K562 (cell line): ENCODE measurements around the gene MAD1L1. TPM values are rescaled to one million over a fixed set of nuclear protein-coding genes. Genes with fewer than 3 reads are reported as not detected.

Experiments used
- ATAC-seq: fragments of 200-7000 bp; cut with Tn5 transposase; 3 replicates; pipeline ENCODE4 v1.9.1; 2020; ENCODE audit warnings: moderate library complexity
- BruUV-seq: library from RNA; stranded (reverse); fragments of 400-500 nt; replicated peaks from 2 replicates; lab custom pipeline; 2021; lab: Mats Ljungman, UMichigan
- CTCF ChIA-PET: fragments of 300-600 bp; formaldehyde crosslinking; extraction: SDS; loops from one replicate; lab custom pipeline; 2021; ENCODE audit warnings: low intra/inter-chr PET ratio; lab: Yijun Ruan, JAX
- POLR2A ChIA-PET: fragments of 300-600, 350-650 bp; sonication (Branson Sonifier 250); formaldehyde crosslinking; extraction: SDS; loops from one replicate; lab custom pipeline; 2021; ENCODE audit warnings: antibody characterized with exemption, inconsistent platforms; lab: Yijun Ruan, JAX
- DNase-seq, 4 experiments: peaks; one replicate each; pipeline versions ENCODE4 v3.0.0 to v3.0.0-alpha.2; 2011 to 2018; ENCODE audit warnings: low spot score in 3 of 4, mixed read lengths in 3 of 4; ENCODE audit errors: extremely low read depth in 1 of 4
- FAIRE-seq: peaks from 2 replicates; lab custom pipeline; 2011; peaks lifted over from hg19 to GRCh38; lab: Jason Lieb, UNC
- H2AFZ ChIP-seq: 2 replicates; pipeline ENCODE4 v1.6.0; 2011; ENCODE audit warnings: low read depth, low read length, control low read depth, inconsistent platforms
- H3K27ac ChIP-seq: fragments of 200-600 bp; 3 replicates; pipeline ENCODE4 v1.8.0; 2011; ENCODE audit warnings: low read depth, mild to moderate bottlenecking, control low read depth, inconsistent platforms, low read length, moderate library complexity, mixed read lengths; ENCODE audit errors: extremely low read depth
- H3K27me3 ChIP-seq, 2 experiments: fragments of 300-600 bp in 1 of 2; 2 replicates in 1 of 2; 3 replicates in 1 of 2; pipeline versions ENCODE4 v1.6.0 to v1.8.0; 2011; ENCODE audit warnings: inconsistent platforms in 2 of 2, low read length in 2 of 2, mild to moderate bottlenecking in 1 of 2, mixed read lengths in 1 of 2, moderate library complexity in 1 of 2; ENCODE audit not compliant: control insufficient read depth in 2 of 2, insufficient read depth in 2 of 2
- H3K36me3 ChIP-seq: fragments of 300-600 bp; 3 replicates; pipeline ENCODE4 v1.8.0; 2011; ENCODE audit warnings: mild to moderate bottlenecking, low read length, inconsistent platforms; ENCODE audit not compliant: control insufficient read depth, insufficient read depth
- H3K4me1 ChIP-seq, 2 experiments: fragments of 200-600 bp in 1 of 2; replicated peaks in 1 of 2; 2 replicates in 1 of 2; 3 replicates in 1 of 2; pipeline versions ENCODE4 v1.5.1 to v1.8.0; 2011; ENCODE audit warnings: inconsistent platforms in 2 of 2, low read length in 2 of 2, mild to moderate bottlenecking in 1 of 2, mixed read lengths in 1 of 2, moderate library complexity in 1 of 2; ENCODE audit not compliant: control insufficient read depth in 2 of 2, insufficient read depth in 2 of 2
- H3K4me2 ChIP-seq: 2 replicates; pipeline ENCODE4 v1.6.1; 2011; ENCODE audit warnings: low read length, control low read depth, inconsistent platforms, mixed read lengths; ENCODE audit not compliant: insufficient read depth
- H3K4me3 ChIP-seq: fragments of 200-600 bp; sonication (generic), shearing (Covaris generic); 2 replicates; pipeline ENCODE4 v1.5.1; 2016; ENCODE audit warnings: control low read depth, inconsistent platforms
- H3K79me2 ChIP-seq: fragments of 200-600 bp; 3 replicates; pipeline ENCODE4 v1.8.0; 2011; ENCODE audit warnings: low read length, inconsistent platforms; ENCODE audit not compliant: control insufficient read depth, insufficient read depth
- H3K9ac ChIP-seq, 2 experiments: 2 replicates each; pipeline versions ENCODE4 v1.6.0 to v1.6.1; 2011; ENCODE audit warnings: low read depth in 2 of 2, low read length in 2 of 2, control low read depth in 1 of 2, inconsistent platforms in 1 of 2, mild to moderate bottlenecking in 1 of 2, mixed read lengths in 1 of 2; ENCODE audit not compliant: insufficient read depth in 1 of 2
- H3K9me1 ChIP-seq: one replicate; pipeline ENCODE4 v1.6.0; 2011; ENCODE audit warnings: inconsistent platforms, mild to moderate bottlenecking, low read length, moderate library complexity; ENCODE audit not compliant: control insufficient read depth, insufficient read depth
- H3K9me3 ChIP-seq: replicated peaks from 2 replicates; pipeline ENCODE4 v1.5.1; 2011; ENCODE audit warnings: low read depth, low read length, inconsistent platforms; ENCODE audit not compliant: control insufficient read depth, insufficient read depth
- H4K20me1 ChIP-seq: replicated peaks from 2 replicates; pipeline ENCODE4 v1.6.1; 2011; ENCODE audit warnings: low read length, inconsistent platforms, mixed read lengths; ENCODE audit not compliant: control insufficient read depth, insufficient read depth
- ASH1L ChIP-seq: fragments of 450-650 bp; IDR thresholded peaks from 2 replicates; pipeline ENCODE4 v1.6.1; 2018; ENCODE audit warnings: borderline replicate concordance, mild to moderate bottlenecking, low read depth; ENCODE audit not compliant: partially characterized antibody
- CHD2 ChIP-seq: IDR thresholded peaks from 2 replicates; pipeline ENCODE4 v1.6.1; 2011; ENCODE audit warnings: low read depth, low read length
- FOS ChIP-seq: IDR thresholded peaks from 3 replicates; pipeline ENCODE4 v1.6.1; 2011; ENCODE audit not compliant: insufficient read length; ENCODE audit errors: extremely low read depth
- KAT7 ChIP-seq: sonication (generic); formaldehyde crosslinking; IDR thresholded peaks from 2 replicates; pipeline ENCODE4 v1.8.0; 2022; ENCODE audit warnings: missing genetic modification reagents, mild to moderate bottlenecking, borderline replicate concordance
- MBD2 ChIP-seq: sonication (generic); IDR thresholded peaks from 2 replicates; pipeline ENCODE4 v1.6.1; 2016; ENCODE audit warnings: low read depth, borderline replicate concordance
- NEUROD1 ChIP-seq: fragments of 150-350 bp; IDR thresholded peaks from 2 replicates; pipeline ENCODE4 v1.6.1; 2014; ENCODE audit warnings: borderline replicate concordance, low read length, low read depth; ENCODE audit not compliant: partially characterized antibody
- NFYB ChIP-seq: IDR thresholded peaks from 2 replicates; pipeline ENCODE4 v1.6.1; 2011; ENCODE audit warnings: mild to moderate bottlenecking, moderate library complexity; ENCODE audit not compliant: insufficient read length; ENCODE audit errors: extremely low read depth
- PKNOX1 ChIP-seq: fragments of 450-650 bp; IDR thresholded peaks from 2 replicates; pipeline ENCODE4 v1.6.1; 2016
- RBM25 ChIP-seq: fragments of 200-400 bp; formaldehyde crosslinking; IDR thresholded peaks from 2 replicates; pipeline ENCODE4 v1.6.1; 2018; ENCODE audit warnings: low read length, low read depth, moderate library complexity; ENCODE audit not compliant: severe bottlenecking
- SP2 ChIP-seq: IDR thresholded peaks from 2 replicates; pipeline ENCODE4 v1.6.1; 2011; ENCODE audit warnings: mild to moderate bottlenecking, low read depth, low read length, moderate library complexity; ENCODE audit not compliant: poor library complexity, severe bottlenecking; ENCODE audit errors: extremely low read depth
- TBL1XR1 ChIP-seq, 2 experiments: IDR thresholded peaks; 2 replicates each; pipeline ENCODE4 v1.6.1; 2012; ENCODE audit warnings: improper control_type of control experiment in 2 of 2, low read length in 2 of 2, mild to moderate bottlenecking in 1 of 2
- ZFP91 ChIP-seq: sonication (generic); formaldehyde crosslinking; IDR thresholded peaks from 2 replicates; pipeline ENCODE4 v1.8.0; 2022; ENCODE audit warnings: mild to moderate bottlenecking, missing genetic modification reagents
- WGBS: fragments of 100-300 bp; shearing (Covaris generic); methylation state at CpG from one replicate; pipeline ENCODE4 v1.1.6; 2016; ENCODE audit warnings: low coverage, mixed read lengths; ENCODE audit not compliant: insufficient coverage; ENCODE audit errors: missing lambda C conversion rate; 5-methylcytosine and 5-hydroxymethylcytosine counted together
- in situ Hi-C: fragments of 300-500 bp; cut with MboI; formaldehyde crosslinking; loops from 4 replicates; pipeline ENCODE4 v1.15.0; 2018; ENCODE audit warnings: inconsistent platforms, mixed read lengths
- intact Hi-C: fragments of 100-400 bp; cut with micrococcal nuclease; formaldehyde crosslinking; loops from 2 replicates; pipeline ENCODE4 v1.14.2; 2022
- polyA plus RNA-seq, 8 experiments: library from polyadenylated mRNA; depleted of rRNA in 4 of 8; stranded (reverse) in 5 of 8; unstranded in 3 of 8; fragments of >200 nt; fragmentation: Nextera tagmentation in 2 of 8; fragmentation: Illumina TruSeq in 1 of 8; extraction: Ambion mirVana in 2 of 8; extraction: Trizol in 1 of 8; gene quantifications; 2 replicates each; pipeline versions ENCODE4 v1.2.1 to v1.2.3, GENCODE V29; 2011 to 2014; ENCODE audit warnings: inconsistent platforms in 1 of 8, missing spikeins in 1 of 8
- total RNA-seq, 7 experiments: library from RNA; depleted of rRNA in 6 of 7; stranded (reverse); fragments of >200 nt in 6 of 7; fragmentation: Illumina TruSeq in 2 of 7; extraction: Trizol in 2 of 7; gene quantifications; 2 replicates each; pipeline versions ENCODE4 v1.2.1 to v1.2.3, GENCODE V29; 2011 to 2021; ENCODE audit warnings: low replicate concordance in 1 of 7

MAD1L1 gene
- total and polyA plus RNA-seq, 9 of the 15 experiments (the other 6 are each of a cell fraction or from before 2014, with no cell fraction given) = 1.7 to 89.7 (median 18.0) TPM

GRCh38 chr7:1768832-1769231, 463.9 kb downstream of the MAD1L1 start:
- BruUV-seq = no TSS peak
- no peak for FAIRE-seq
- intact Hi-C loops = no loop called here

More at GRCh38 chr7:1768832-1769231, 463.9 kb downstream of the MAD1L1 start:
- H3K4me3 ChIP-seq = no peak overlapping the region
- no peak overlapping the region for H3K4me2 ChIP-seq
- ChIA-PET POLR2A (interaction anchor here (0.6 kb wide), 1 partner anchor 389 kb away, joined by 5 read pairs; no protein-coding TSS in a partner anchor), CTCF (no interaction called here)
- H3K9me3 ChIP-seq = peaks cover 2% of the 10 kb centered on the region; the same call in 1 of the 2 replicates
- H3K4me1 ChIP-seq = no peaks in the 10 kb centered on the region
- TF ChIP-seq PKNOX1 (peak; percentile 97), NFYB (peak; percentile 88), RBM25 (peak; percentile 80), KAT7 (CRISPR knock-in tag) (no peak), ASH1L (peak; percentile 78), MBD2 (peak; percentile 61; the same call in 1 of the 2 replicates), NEUROD1 (peak; percentile 34), TBL1XR1 (IDR thresholded peaks at IDR 0.05; ENCODE audit: low read length in 2 of 2) (no peak), ZFP91 (CRISPR knock-in tag) (no peak), FOS (peak; percentile 77), CHD2 (peak; percentile 47; the same call in 1 of the 2 replicates), SP2 (peak; percentile 49)
- no peak overlapping the region for H3K9ac ChIP-seq
- H3K79me2 ChIP-seq = no peaks in the 10 kb centered on the region
- H3K27me3 ChIP-seq = peaks cover 11 to 40% of the 10 kb centered on the region in 2 experiments
- peak; percentile 83 for ATAC-seq
- H3K27ac ChIP-seq = no peak overlapping the region
- in situ Hi-C loops = no loop called here
- no peak overlapping the region for H2AFZ ChIP-seq
- WGBS = 6% methylated on average over 7 of the region's 7 CpGs
- no peaks in the 10 kb centered on the region for H3K36me3 ChIP-seq
- no peaks in the 10 kb centered on the region for H3K9me1 ChIP-seq
- no peaks in the 10 kb centered on the region for H4K20me1 ChIP-seq
- peak; percentile 39 to 82 (median 72) for DNase-seq
